Measurements from ENCODE around the gene PRR15. TPM values are rescaled to one million over a fixed set of nuclear protein-coding genes. Genes with fewer than 3 reads are reported as not detected.
"Not testable (repeated sequence)": the region's sequence is repeated elsewhere in the genome, so short reads cannot be mapped to it uniquely, and the experiment has no call there.

Gene PRR15
- total RNA-seq, result not detected

- Mint-ChIP-seq H3K36me3 (ENCODE audit: low read depth) (peaks cover 2% of the 10 kb centered on the region), H3K4me3 (peak within 1 kb of the TSS; percentile 52), H3K27me3 (peaks cover 83% of the 10 kb centered on the region), H3K9me3 (no peaks in the 10 kb centered on the region), H3K4me1 (peaks cover 22% of the 10 kb centered on the region), H3K27ac (peak within 1 kb of the TSS; percentile 15)
- POLR2A ChIA-PET, result no interaction called here
- no peak for DNase-seq
- CTCF ChIA-PET, result no interaction called here
Measured at GRCh38 chr7:29563590-29564495, at the start of gene PRR15. Gene PRR15 (plus strand): TSS chr7:29563835. CDS start chr7:29566330, 2,495 bp downstream.

GRCh38 chr7:29516491-29516890, 47.1 kb upstream of the PRR15 start:
- Mint-ChIP-seq H3K4me3 (no peak overlapping the region), H3K36me3 (ENCODE audit: low read depth) (no peaks in the 10 kb centered on the region), H3K4me1 (peaks cover 5% of the 10 kb centered on the region), H3K27ac (no peak overlapping the region), H3K27me3 (peaks cover 3% of the 10 kb centered on the region), H3K9me3 (no peaks in the 10 kb centered on the region)
- ChIA-PET CTCF (no interaction called here), POLR2A (no interaction called here)
- DNase-seq, result no peak

- CTCF ChIA-PET, result interaction anchor here (0.7 kb wide), 1 partner anchor 21 kb away, joined by 3 read pairs; no protein-coding TSS in a partner anchor
- no peak for DNase-seq
Measured at GRCh38 chr7:29518616-29519015, 45.0 kb upstream of the PRR15 start.

GRCh38 chr7:29523728-29524127, 39.9 kb upstream of the PRR15 start:
- H3K27ac Mint-ChIP-seq, result no peak overlapping the region
- ChIA-PET CTCF (no interaction called here), POLR2A (no interaction called here)
- no peak overlapping the region for H3K4me3 Mint-ChIP-seq
- no peaks in the 10 kb centered on the region for H3K36me3 Mint-ChIP-seq (ENCODE audit: low read depth)
- H3K9me3 Mint-ChIP-seq, result no peaks in the 10 kb centered on the region
- H3K4me1 Mint-ChIP-seq, result no peaks in the 10 kb centered on the region
- no peak for DNase-seq
- H3K27me3 Mint-ChIP-seq, result peaks cover 7% of the 10 kb centered on the region

More at GRCh38 chr7:29518616-29519015, 45.0 kb upstream of the PRR15 start:
- H3K9me3 Mint-ChIP-seq, result no peaks in the 10 kb centered on the region
- H3K4me1 Mint-ChIP-seq, result no peaks in the 10 kb centered on the region
- H3K27me3 Mint-ChIP-seq, result peaks cover 8% of the 10 kb centered on the region
- H3K4me3 Mint-ChIP-seq, result no peak overlapping the region
- no peak overlapping the region for H3K27ac Mint-ChIP-seq
- POLR2A ChIA-PET, result no interaction called here
- no peaks in the 10 kb centered on the region for H3K36me3 Mint-ChIP-seq (ENCODE audit: low read depth)

- H3K4me3 Mint-ChIP-seq, result no peak overlapping the region
- no peak for DNase-seq
- H3K27me3 Mint-ChIP-seq, result peaks cover 13% of the 10 kb centered on the region
- H3K4me1 Mint-ChIP-seq, result no peaks in the 10 kb centered on the region
- H3K27ac Mint-ChIP-seq, result no peak overlapping the region
- POLR2A ChIA-PET, result no interaction called here
- no peaks in the 10 kb centered on the region for H3K36me3 Mint-ChIP-seq (ENCODE audit: low read depth)
- no peaks in the 10 kb centered on the region for H3K9me3 Mint-ChIP-seq
- CTCF ChIA-PET, result no interaction called here
Measured at GRCh38 chr7:29527505-29528108, 36.0 kb upstream of the PRR15 start.

- H3K9me3 Mint-ChIP-seq; H3K4me1 Mint-ChIP-seq; H3K36me3 Mint-ChIP-seq (ENCODE audit: low read depth); H3K27ac Mint-ChIP-seq; POLR2A ChIA-PET; CTCF ChIA-PET; H3K4me3 Mint-ChIP-seq; DNase-seq; H3K27me3 Mint-ChIP-seq: not testable (repeated sequence)
Measured at GRCh38 chr7:29528526-29528925, 35.1 kb upstream of the PRR15 start.

GRCh38 chr7:29538389-29538788, 25.2 kb upstream of the PRR15 start:
- Mint-ChIP-seq H3K9me3 (no peaks in the 10 kb centered on the region), H3K36me3 (ENCODE audit: low read depth) (no peaks in the 10 kb centered on the region), H3K27me3 (peaks cover 22% of the 10 kb centered on the region), H3K4me1 (no peaks in the 10 kb centered on the region), H3K4me3 (no peak overlapping the region), H3K27ac (no peak overlapping the region)
- CTCF ChIA-PET, result no interaction called here
- DNase-seq, result no peak
- POLR2A ChIA-PET, result no interaction called here

- H3K27me3 Mint-ChIP-seq, result peaks cover 28% of the 10 kb centered on the region
- H3K36me3 Mint-ChIP-seq (ENCODE audit: low read depth), result no peaks in the 10 kb centered on the region
- H3K9me3 Mint-ChIP-seq, result no peaks in the 10 kb centered on the region
- H3K4me1 Mint-ChIP-seq, result no peaks in the 10 kb centered on the region
- ChIA-PET CTCF (no interaction called here), POLR2A (no interaction called here)
- DNase-seq, result no peak
- no peak overlapping the region for H3K27ac Mint-ChIP-seq
- no peak overlapping the region for H3K4me3 Mint-ChIP-seq
Measured at GRCh38 chr7:29539471-29539870, 24.2 kb upstream of the PRR15 start.

GRCh38 chr7:29547421-29547820, 16.2 kb upstream of the PRR15 start:
- Mint-ChIP-seq H3K27ac (no peak overlapping the region), H3K36me3 (ENCODE audit: low read depth) (no peaks in the 10 kb centered on the region), H3K4me3 (no peak overlapping the region), H3K27me3 (peaks cover 39% of the 10 kb centered on the region), H3K9me3 (no peaks in the 10 kb centered on the region), H3K4me1 (no peaks in the 10 kb centered on the region)
- DNase-seq, result no peak
- POLR2A ChIA-PET, result no interaction called here
- CTCF ChIA-PET, result no interaction called here

GRCh38 chr7:29548823-29549222, 14.8 kb upstream of the PRR15 start:
- Mint-ChIP-seq H3K9me3 (no peaks in the 10 kb centered on the region), H3K4me3 (no peak overlapping the region), H3K27me3 (peaks cover 33% of the 10 kb centered on the region), H3K27ac (no peak overlapping the region), H3K36me3 (ENCODE audit: low read depth) (no peaks in the 10 kb centered on the region), H3K4me1 (no peaks in the 10 kb centered on the region)
- CTCF ChIA-PET, result no interaction called here
- no peak for DNase-seq
- POLR2A ChIA-PET, result no interaction called here

- POLR2A ChIA-PET, result no interaction called here
- no peak overlapping the region for H3K27ac Mint-ChIP-seq
- H3K4me1 Mint-ChIP-seq, result no peaks in the 10 kb centered on the region
- CTCF ChIA-PET, result interaction anchor here (1.8 to 2.1 kb wide), 2 partner anchors 8 to 20 kb away, joined by 4 to 5 read pairs; no protein-coding TSS in a partner anchor
- no peak overlapping the region for H3K4me3 Mint-ChIP-seq
- DNase-seq, result no peak
- no peaks in the 10 kb centered on the region for H3K36me3 Mint-ChIP-seq (ENCODE audit: low read depth)
- H3K9me3 Mint-ChIP-seq, result no peaks in the 10 kb centered on the region
- H3K27me3 Mint-ChIP-seq, result peaks cover 25% of the 10 kb centered on the region
Measured at GRCh38 chr7:29552392-29552791, 11.2 kb upstream of the PRR15 start.

- H3K9me3 Mint-ChIP-seq, result no peaks in the 10 kb centered on the region
- H3K4me3 Mint-ChIP-seq, result no peak overlapping the region
- ChIA-PET CTCF (no interaction called here), POLR2A (no interaction called here)
- H3K27me3 Mint-ChIP-seq, result peaks cover 40% of the 10 kb centered on the region
- no peak overlapping the region for H3K27ac Mint-ChIP-seq
- no peak for DNase-seq
- H3K4me1 Mint-ChIP-seq, result no peaks in the 10 kb centered on the region
- no peaks in the 10 kb centered on the region for H3K36me3 Mint-ChIP-seq (ENCODE audit: low read depth)
Measured at GRCh38 chr7:29555061-29555460, 8.6 kb upstream of the PRR15 start.

GRCh38 chr7:29556405-29557195, 7.0 kb upstream of the PRR15 start:
- H3K36me3 Mint-ChIP-seq (ENCODE audit: low read depth), result no peaks in the 10 kb centered on the region
- POLR2A ChIA-PET, result no interaction called here
- no peak for DNase-seq
- no peaks in the 10 kb centered on the region for H3K9me3 Mint-ChIP-seq
- CTCF ChIA-PET, result no interaction called here
- H3K27me3 Mint-ChIP-seq, result peaks cover 48% of the 10 kb centered on the region
- H3K4me3 Mint-ChIP-seq, result no peak overlapping the region
- H3K27ac Mint-ChIP-seq, result no peak overlapping the region
- no peaks in the 10 kb centered on the region for H3K4me1 Mint-ChIP-seq

All from activated CD4-positive, alpha-beta T cell treated with anti-CD3 and anti-CD28 coated beads, Interleukin-2, amount 10 ng/mL, durations not matched to agents 7 days and 5 days (primary cell).